Activated CD8-positive, alpha-beta T cell treated with anti-CD3 and anti-CD28 coated beads for 36 hours (primary cell): ENCODE data around the gene CACNG4. TPM values are rescaled to one million over a fixed set of nuclear protein-coding genes. Genes with fewer than 3 reads are reported as not detected.

ENCODE experiments used
- ATAC-seq: fragments of 200-7000 bp; cut with Tn5 transposase; one replicate; pipeline ENCODE4 v1.10.0; 2021; ENCODE audit warnings: mild to moderate bottlenecking, moderate library complexity
- CTCF ChIA-PET: fragments of 350-600 bp; sonication (Branson Sonifier 250); formaldehyde crosslinking; loops from one replicate; lab custom pipeline; 2021; ENCODE audit warnings: antibody characterized with exemption; lab: Charles Lee
- POLR2A ChIA-PET: fragments of 350-600 bp; sonication (Branson Sonifier 250); formaldehyde crosslinking; loops from one replicate; lab custom pipeline; 2021; ENCODE audit warnings: antibody characterized with exemption; lab: Charles Lee
- DNase-seq: peaks from one replicate; pipeline ENCODE4 v3.0.0-alpha.2; 2020
- H3K27ac Mint-ChIP-seq: one replicate; pipeline ENCODE4 v1.8.0; 2021; ENCODE audit warnings: mild to moderate bottlenecking, mixed read lengths
- H3K27me3 Mint-ChIP-seq: one replicate; pipeline ENCODE4 v1.8.0; 2021; ENCODE audit warnings: mixed read lengths
- H3K36me3 Mint-ChIP-seq: one replicate; pipeline ENCODE4 v1.8.0; 2021; ENCODE audit warnings: low read depth, mixed read lengths
- H3K4me1 Mint-ChIP-seq: one replicate; pipeline ENCODE4 v1.8.0; 2021; ENCODE audit warnings: low read depth, mixed read lengths
- H3K4me3 Mint-ChIP-seq: one replicate; pipeline ENCODE4 v1.8.0; 2021; ENCODE audit warnings: mild to moderate bottlenecking, moderate library complexity, mixed read lengths
- H3K9me3 Mint-ChIP-seq: one replicate; pipeline ENCODE4 v1.8.0; 2021; ENCODE audit warnings: mixed read lengths
- CTCF ChIP-seq: fragments of 200-600 bp; IDR thresholded peaks from one replicate; pipeline ENCODE4 v1.8.0; 2022; ENCODE audit warnings: antibody characterized with exemption, mild to moderate bottlenecking
- intact Hi-C: fragments of 100-400 bp; cut with micrococcal nuclease; formaldehyde crosslinking; loops from one replicate; pipeline ENCODE4 v1.10.0; 2022
- total RNA-seq, 2 experiments: library from RNA; stranded (reverse); gene quantifications; one replicate each; pipeline ENCODE4 v1.2.3, GENCODE V29; 2021

CACNG4 gene
- total RNA-seq, 2 experiments from 2014 or later = not detected

- peak; percentile 74 for ATAC-seq
- TF ChIP-seq CTCF = no peak
- peak overlapping the region; percentile 72 for H3K27ac Mint-ChIP-seq
- CTCF ChIA-PET = interaction anchor here (0.7 to 2.6 kb wide), 7 partner anchors 11 to 140 kb away, joined by 3 to 11 read pairs (median 3); no protein-coding TSS in a partner anchor
- no peak overlapping the region for H3K4me3 Mint-ChIP-seq
- intact Hi-C loops = no loop called here
- peaks cover 17% of the 10 kb centered on the region for H3K4me1 Mint-ChIP-seq
- H3K9me3 Mint-ChIP-seq = no peaks in the 10 kb centered on the region
- H3K27me3 Mint-ChIP-seq = no peaks in the 10 kb centered on the region
- POLR2A ChIA-PET = interaction anchor here (1.1 kb wide), 1 partner anchor 14 kb away, joined by 4 read pairs; no protein-coding TSS in a partner anchor
- H3K36me3 Mint-ChIP-seq = peaks cover 16% of the 10 kb centered on the region
- no peak for DNase-seq
Measured at GRCh38 chr17:67082107-67082506, 117.6 kb downstream of the CACNG4 start.

Other genes starting within 250 kb of the CACNG4 start
- gene CACNG5, start 129.6 kb upstream of the CACNG4 start, total RNA-seq = not detected
- gene CACNG1, start 79.8 kb downstream of the CACNG4 start, total RNA-seq = not detected